ENCODE data around the gene NOL12. TPM values are rescaled to one million over a fixed set of nuclear protein-coding genes. Genes with fewer than 3 reads are reported as not detected.

Gene NOL12
- total RNA-seq, 2 donors from 2014 or later: 39.6 to 49.0 TPM

DNA sequence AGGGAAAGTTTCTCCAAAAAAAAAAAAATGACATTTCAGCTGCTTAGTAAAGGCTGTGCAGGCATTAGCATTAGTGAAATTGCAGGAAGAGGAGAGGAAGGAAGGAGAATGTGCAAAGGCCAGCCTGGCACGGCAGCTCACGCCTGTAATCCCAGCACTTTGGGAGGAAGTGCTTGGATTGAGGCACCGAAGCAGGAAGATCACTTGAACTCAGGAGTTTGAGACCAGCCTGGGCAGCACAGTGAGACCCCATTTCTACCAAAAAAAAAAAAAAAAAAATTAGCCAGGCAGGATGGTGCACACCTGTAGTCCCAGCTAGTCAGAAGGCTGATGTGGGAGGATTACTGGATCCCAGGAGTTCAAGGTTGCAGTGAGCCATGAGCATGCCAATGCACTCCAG, 18.5 kb downstream of the NOL12 start:
- intact Hi-C loops (cut with DNase I): no loop called here
- no peak for DNase-seq (ENCODE audit: low spot score)
- no peaks in the 10 kb centered on the region for H3K36me3 ChIP-seq
- H3K4me3 ChIP-seq: no peak overlapping the region
- no peaks in the 10 kb centered on the region for H3K9me3 ChIP-seq
- TF ChIP-seq POLR2AphosphoS5 (IDR thresholded peaks at IDR 0.05) (no peak), POLR2A (IDR thresholded peaks at IDR 0.05) (no peak), CTCF (IDR thresholded peaks at IDR 0.05) (no peak)
- no peak overlapping the region for H3K27ac ChIP-seq
- WGBS: 84% methylated on average over 3 of the region's 3 CpGs
- H3K27me3 ChIP-seq (replicated peaks; ENCODE audit: insufficient read depth): no peaks in the 10 kb centered on the region
- no peaks in the 10 kb centered on the region for H3K4me1 ChIP-seq (replicated peaks)

- intact Hi-C loops (cut with DNase I): no loop called here
- H3K27ac ChIP-seq: no peak overlapping the region
- WGBS: 91% methylated on average over 3 of the region's 3 CpGs
- no peak overlapping the region for H3K4me3 ChIP-seq
- no peaks in the 10 kb centered on the region for H3K36me3 ChIP-seq
- H3K27me3 ChIP-seq (replicated peaks; ENCODE audit: insufficient read depth): no peaks in the 10 kb centered on the region
- DNase-seq (ENCODE audit: low spot score): no peak
- H3K9me3 ChIP-seq: no peaks in the 10 kb centered on the region
- H3K4me1 ChIP-seq (replicated peaks): no peaks in the 10 kb centered on the region
- no peak for TF ChIP-seq POLR2A (IDR thresholded peaks at IDR 0.05)
- TF ChIP-seq POLR2AphosphoS5 (IDR thresholded peaks at IDR 0.05): no peak
- TF ChIP-seq CTCF (IDR thresholded peaks at IDR 0.05): no peak
Measured at GRCh38 chr22:37705205-37705604, 19.1 kb downstream of the NOL12 start.

- no peak for DNase-seq (ENCODE audit: low spot score)
- TF ChIP-seq POLR2A (IDR thresholded peaks at IDR 0.05) (no peak), CTCF (IDR thresholded peaks at IDR 0.05) (no peak), POLR2AphosphoS5 (IDR thresholded peaks at IDR 0.05) (no peak)
- Histone ChIP-seq H3K27me3 (replicated peaks; ENCODE audit: insufficient read depth) (no peaks in the 10 kb centered on the region), H3K4me3 (no peak overlapping the region), H3K27ac (no peak overlapping the region), H3K9me3 (no peaks in the 10 kb centered on the region), H3K36me3 (no peaks in the 10 kb centered on the region), H3K4me1 (replicated peaks) (no peaks in the 10 kb centered on the region)
- intact Hi-C loops (cut with DNase I): no loop called here
- 91% methylated on average over 23 of the region's 25 CpGs for WGBS
Measured at GRCh38 chr22:37708580-37709444, 22.7 kb downstream of the NOL12 start.

GRCh38 chr22:37709445-37709765, 23.3 kb downstream of the NOL12 start:
- H3K27ac ChIP-seq: no peak overlapping the region
- H3K9me3 ChIP-seq: no peaks in the 10 kb centered on the region
- intact Hi-C loops (cut with DNase I): no loop called here
- no peak for DNase-seq (ENCODE audit: low spot score)
- no peaks in the 10 kb centered on the region for H3K36me3 ChIP-seq
- 91% methylated on average over 15 of the region's 15 CpGs for WGBS
- TF ChIP-seq POLR2AphosphoS5 (IDR thresholded peaks at IDR 0.05) (no peak), CTCF (IDR thresholded peaks at IDR 0.05) (no peak), POLR2A (IDR thresholded peaks at IDR 0.05) (no peak)
- H3K4me1 ChIP-seq (replicated peaks): no peaks in the 10 kb centered on the region
- no peak overlapping the region for H3K4me3 ChIP-seq
- no peaks in the 10 kb centered on the region for H3K27me3 ChIP-seq (replicated peaks; ENCODE audit: insufficient read depth)

- no peaks in the 10 kb centered on the region for H3K36me3 ChIP-seq
- no peaks in the 10 kb centered on the region for H3K4me1 ChIP-seq (replicated peaks)
- TF ChIP-seq CTCF (IDR thresholded peaks at IDR 0.05) (no peak), POLR2AphosphoS5 (IDR thresholded peaks at IDR 0.05) (no peak), POLR2A (IDR thresholded peaks at IDR 0.05) (no peak)
- WGBS: 94% methylated on average over 3 of the region's 3 CpGs
- no peak overlapping the region for H3K27ac ChIP-seq
- H3K4me3 ChIP-seq: no peak overlapping the region
- no peaks in the 10 kb centered on the region for H3K9me3 ChIP-seq
- intact Hi-C loops (cut with DNase I): no loop called here
- no peak for DNase-seq (ENCODE audit: low spot score)
- no peaks in the 10 kb centered on the region for H3K27me3 ChIP-seq (replicated peaks; ENCODE audit: insufficient read depth)
Measured at GRCh38 chr22:37710675-37711074, 24.5 kb downstream of the NOL12 start.
